HTR-8/SVneo (cell line): ENCODE measurements around the gene ASXL1.

Experiments used
- DNase-seq: peaks from one replicate; pipeline ENCODE4 v3.0.0; 2011; ENCODE audit warnings: low spot score, mixed read lengths; ENCODE audit not compliant: insufficient read length
- FAIRE-seq: peaks from 2 replicates; lab custom pipeline; 2011; peaks lifted over from hg19 to GRCh38; lab: Jason Lieb, UNC

The ASXL1 gene

DNA sequence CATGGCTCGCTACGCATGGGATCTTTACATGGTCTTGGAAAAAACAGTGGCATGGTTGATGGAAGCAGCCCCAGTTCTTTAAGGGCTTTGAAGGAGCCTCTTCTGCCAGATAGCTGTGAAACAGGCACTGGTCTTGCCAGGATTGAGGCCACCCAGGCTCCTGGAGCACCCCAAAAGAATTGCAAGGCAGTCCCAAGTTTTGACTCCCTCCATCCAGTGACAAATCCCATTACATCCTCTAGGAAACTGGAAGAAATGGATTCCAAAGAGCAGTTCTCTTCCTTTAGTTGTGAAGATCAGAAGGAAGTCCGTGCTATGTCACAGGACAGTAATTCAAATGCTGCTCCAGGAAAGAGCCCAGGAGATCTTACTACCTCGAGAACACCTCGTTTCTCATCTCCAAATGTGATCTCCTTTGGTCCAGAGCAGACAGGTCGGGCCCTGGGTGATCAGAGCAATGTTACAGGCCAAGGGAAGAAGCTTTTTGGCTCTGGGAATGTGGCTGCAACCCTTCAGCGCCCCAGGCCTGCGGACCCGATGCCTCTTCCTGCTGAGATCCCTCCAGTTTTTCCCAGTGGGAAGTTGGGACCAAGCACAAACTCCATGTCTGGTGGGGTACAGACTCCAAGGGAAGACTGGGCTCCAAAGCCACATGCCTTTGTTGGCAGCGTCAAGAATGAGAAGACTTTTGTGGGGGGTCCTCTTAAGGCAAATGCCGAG lies 78.2 kb downstream of the ASXL1 start:
- no peak for FAIRE-seq
- no peak for DNase-seq

DNA sequence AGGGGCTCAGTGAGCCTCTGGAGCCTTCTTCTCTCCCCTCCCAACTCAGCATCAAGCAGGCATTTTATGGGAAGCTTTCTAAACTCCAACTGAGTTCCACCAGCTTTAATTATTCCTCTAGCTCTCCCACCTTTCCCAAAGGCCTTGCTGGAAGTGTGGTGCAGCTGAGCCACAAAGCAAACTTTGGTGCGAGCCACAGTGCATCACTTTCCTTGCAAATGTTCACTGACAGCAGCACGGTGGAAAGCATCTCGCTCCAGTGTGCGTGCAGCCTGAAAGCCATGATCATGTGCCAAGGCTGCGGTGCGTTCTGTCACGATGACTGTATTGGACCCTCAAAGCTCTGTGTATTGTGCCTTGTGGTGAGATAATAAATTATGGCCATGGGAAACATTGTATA lies 78.8 kb downstream of the ASXL1 start:
- FAIRE-seq = no peak
- DNase-seq = no peak

DNA sequence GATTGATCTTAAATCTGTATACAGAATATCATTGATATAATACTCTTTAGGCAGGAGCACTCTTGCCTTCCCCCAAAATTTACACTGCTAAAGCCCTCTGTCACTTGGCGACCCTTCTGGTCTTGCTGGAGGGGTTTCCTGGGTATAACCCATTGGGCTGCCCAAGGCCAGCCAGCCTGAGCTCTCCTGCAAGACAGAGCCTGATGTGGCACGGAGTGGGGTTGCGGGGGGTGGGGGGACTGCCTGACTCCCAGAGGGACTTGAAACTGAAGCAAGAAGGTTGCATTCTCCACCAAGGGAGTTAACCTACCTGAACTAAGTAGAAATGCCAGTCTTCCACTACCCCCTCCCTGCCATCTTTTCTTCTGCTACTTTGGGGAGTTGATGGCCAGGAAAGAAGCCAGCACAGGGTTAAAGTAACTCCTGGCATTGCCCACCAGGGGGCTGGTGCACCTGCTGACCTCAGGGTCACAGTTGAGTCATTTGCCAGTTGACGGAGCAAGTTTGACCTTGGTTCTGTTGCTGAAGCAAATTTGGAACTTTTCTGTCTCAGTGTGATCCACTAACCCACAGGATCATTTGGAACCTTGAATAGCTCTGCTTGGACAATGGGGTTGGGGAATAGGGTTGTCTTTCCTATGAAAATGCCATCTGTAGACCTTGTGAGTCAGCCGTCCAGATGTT lies 79.4 kb downstream of the ASXL1 start:
- FAIRE-seq (no peak), DNase-seq (no peak)

DNA sequence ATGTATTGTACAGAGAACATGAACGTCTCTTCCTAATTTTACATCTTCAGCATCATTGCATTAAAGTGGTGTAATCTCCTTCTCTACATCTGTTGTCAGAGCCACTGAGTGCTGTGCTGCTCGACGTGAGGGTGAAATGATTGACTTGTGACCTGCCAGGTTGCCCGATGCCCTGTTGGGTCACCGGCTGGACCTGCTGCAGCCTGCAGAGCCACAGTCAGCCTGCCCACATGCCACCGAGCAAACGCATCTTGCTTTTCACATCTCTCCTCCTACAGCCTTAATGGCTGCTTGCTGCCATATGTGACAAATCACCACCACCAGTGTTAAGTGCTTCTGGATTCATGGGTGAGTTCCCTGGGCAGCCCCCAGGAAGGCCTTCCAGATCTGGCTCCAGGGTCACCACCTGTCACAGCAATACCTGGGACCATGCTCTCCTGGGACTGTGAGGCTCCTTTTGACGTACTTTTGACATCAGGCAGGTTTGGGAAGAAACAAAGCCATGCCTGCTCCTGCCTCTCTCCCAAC lies 80.3 kb downstream of the ASXL1 start:
- DNase-seq = no peak
- FAIRE-seq = no peak

DNA sequence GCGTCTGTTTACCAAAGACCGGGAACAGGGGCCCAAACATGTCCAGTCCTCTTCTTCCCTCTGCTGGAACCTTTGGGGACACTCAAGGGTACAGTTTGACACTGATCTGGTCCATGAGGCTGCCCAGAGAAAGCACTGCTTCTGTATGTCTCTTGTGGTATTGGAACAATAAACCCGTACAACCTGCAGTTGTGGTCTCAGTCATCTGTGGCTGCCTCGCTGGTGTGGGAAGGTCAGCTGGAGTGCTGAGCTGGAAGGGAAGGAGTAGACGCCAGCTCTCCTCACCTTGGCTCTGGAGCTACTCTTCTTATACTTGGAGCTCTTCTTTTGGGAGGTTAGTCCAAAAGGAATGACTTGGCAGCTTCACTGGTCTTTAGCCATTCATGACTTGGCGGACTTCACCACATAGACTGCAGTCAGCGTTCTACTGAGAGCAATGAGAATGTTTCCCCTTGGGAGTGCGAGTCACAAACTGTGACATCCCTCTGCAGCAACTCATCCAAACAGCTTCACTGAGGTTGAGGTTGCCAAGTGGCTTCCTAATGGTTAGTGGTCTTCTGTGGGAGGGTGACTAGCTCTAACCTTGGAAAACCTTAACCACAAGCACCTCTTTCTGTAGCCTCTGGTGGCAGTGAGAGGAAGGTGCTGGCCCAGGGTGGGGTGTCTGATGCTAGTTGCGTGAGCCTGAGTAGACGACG lies 81.2 kb downstream of the ASXL1 start:
- FAIRE-seq (no peak), DNase-seq (no peak)

- DNase-seq (no peak), FAIRE-seq (no peak)
These were observed 82.1 kb downstream of the ASXL1 start for GRCh38 chr20:32440069-32440757.

- DNase-seq (no peak), FAIRE-seq (no peak)
These were observed 82.6 kb downstream of the ASXL1 start for GRCh38 chr20:32440758-32441078.

DNA sequence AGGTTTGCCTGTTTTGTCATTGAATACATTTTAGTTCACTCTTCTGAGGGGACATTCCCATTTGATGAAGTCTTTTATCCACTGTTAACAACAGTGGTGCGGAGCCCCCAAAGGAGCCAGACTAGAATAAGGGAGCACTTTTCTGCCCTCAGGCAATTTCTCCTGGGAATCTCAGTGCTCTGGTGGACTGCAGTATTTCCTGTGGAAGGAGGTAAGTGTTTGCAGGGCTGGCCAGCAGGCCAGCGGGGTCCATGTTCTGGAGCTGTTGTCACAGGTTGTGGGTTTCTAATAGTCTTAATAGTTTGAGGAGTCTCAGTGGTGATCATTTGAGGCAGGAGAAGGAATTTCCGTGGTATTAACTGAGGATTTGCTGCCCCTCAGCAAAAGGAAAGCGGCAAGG lies 83.5 kb downstream of the ASXL1 start:
- no peak for DNase-seq
- no peak for FAIRE-seq

DNA sequence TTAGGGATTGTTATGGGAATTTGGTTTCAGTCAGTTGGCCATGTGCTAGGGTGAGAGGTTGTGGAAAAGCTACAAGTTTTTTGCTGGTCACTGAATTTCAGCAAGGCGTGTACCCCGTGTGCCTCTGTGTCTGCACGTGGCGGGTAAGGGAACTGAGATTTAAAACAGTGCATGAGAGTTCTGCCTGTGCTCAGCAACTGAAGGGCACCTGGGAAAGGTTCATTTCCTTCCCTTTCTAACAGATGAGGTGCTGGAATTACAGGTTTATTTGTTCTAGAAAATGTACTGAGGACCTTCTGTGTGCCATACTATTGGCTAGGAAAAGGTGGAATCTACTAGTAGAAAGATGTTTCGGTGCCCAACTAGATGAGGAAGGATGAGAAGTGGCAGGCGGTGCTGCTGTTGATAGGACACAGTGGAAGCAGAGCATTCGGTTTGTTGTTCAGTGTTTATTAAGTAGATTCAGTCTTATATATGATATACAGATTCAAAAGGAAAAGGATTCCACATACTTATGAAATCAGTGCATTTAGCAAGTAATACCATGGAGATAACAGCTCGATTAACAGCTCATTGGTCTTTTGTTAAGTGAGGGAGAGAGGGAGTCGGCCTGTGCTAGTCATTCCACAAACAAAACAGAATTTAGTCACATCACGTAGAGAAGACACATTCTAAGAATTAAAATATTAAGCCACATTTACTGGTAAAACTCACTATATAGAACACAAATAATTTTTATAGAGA lies 84.7 kb downstream of the ASXL1 start:
- FAIRE-seq (no peak), DNase-seq (no peak)

GRCh38 chr20:32443386-32443974 lies 85.3 kb downstream of the ASXL1 start:
- DNase-seq (no peak), FAIRE-seq (no peak)

GRCh38 chr20:32444474-32445220 lies 86.5 kb downstream of the ASXL1 start:
- DNase-seq = no peak
- no peak for FAIRE-seq

DNA sequence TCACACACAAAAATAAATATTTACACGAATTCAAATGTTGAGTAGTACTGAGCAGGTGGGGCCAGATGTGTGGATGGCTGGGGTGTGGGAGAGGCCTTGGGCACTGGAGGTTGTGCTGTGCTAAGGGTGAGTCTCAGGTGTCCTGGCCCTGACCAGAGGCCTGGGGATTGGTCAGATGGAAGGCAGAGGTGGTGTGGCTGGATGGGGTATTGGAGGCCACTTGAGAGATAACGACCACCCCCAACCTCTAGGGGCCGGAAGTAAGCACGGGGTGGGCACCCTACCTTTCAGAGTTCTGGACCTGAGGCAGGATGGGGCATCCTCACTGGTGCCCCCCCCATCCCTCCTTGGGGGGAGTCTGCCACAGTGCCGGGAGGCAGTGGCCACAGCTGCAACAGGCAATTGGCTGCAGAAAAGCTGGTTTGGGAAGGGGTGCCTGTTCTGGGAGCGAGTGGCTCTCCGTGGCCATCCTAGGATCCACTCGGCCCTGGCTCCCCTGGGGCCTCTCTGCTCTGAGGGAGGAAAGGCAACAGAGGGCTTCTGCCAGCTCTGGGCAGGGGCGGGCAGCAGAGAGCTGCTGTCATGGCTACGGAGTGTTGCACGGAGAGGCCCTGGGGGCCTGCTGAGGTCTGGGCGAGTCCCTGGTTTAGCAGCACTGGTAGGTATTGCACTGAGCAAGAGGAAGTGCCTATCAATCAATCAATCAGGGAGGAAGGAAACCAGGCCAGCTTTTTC lies 87.6 kb downstream of the ASXL1 start:
- FAIRE-seq = no peak

DNA sequence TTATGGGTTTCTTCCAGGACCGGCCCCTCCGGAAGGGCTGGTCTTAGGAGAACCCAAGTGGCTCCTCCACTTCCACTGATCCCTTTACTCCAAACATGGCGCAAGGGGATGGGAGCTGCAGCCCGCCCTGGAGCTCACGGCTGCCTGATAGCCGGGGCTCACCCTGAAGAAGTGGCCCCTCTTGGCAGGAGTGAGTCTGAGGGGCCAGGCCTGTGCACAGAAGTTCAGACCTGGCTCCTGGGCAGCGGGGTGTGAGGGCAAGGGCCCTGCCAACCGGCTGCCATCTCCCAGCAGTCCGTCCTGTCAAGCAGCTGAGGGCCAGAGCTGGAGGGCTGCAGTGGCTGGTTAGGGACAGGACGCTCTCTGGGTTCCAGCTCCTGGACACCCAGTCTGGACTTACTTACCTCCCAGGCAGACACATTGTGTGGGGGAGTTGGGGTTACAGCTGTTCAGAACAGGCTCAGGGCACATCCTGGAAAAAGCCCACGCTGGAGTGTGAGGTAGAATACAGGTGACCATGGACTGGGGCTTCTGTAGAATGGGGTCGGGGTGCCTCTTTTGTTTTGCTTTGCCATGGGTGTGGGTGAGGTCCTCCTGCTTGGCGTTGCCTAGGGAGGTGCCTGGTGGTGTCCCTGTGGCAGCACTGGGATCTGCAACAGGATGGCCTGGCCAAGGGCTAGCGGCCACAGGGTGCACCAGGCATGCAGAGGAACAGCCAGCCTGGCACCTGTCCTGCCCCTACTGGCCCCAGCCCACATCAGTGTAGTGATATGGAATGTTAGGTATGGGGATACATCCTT lies 88.4 kb downstream of the ASXL1 start:
- peak; percentile 48 for FAIRE-seq
- DNase-seq = no peak

More for the DNA sequence above, 87.6 kb downstream of the ASXL1 start:
- no peak for DNase-seq

DNA sequence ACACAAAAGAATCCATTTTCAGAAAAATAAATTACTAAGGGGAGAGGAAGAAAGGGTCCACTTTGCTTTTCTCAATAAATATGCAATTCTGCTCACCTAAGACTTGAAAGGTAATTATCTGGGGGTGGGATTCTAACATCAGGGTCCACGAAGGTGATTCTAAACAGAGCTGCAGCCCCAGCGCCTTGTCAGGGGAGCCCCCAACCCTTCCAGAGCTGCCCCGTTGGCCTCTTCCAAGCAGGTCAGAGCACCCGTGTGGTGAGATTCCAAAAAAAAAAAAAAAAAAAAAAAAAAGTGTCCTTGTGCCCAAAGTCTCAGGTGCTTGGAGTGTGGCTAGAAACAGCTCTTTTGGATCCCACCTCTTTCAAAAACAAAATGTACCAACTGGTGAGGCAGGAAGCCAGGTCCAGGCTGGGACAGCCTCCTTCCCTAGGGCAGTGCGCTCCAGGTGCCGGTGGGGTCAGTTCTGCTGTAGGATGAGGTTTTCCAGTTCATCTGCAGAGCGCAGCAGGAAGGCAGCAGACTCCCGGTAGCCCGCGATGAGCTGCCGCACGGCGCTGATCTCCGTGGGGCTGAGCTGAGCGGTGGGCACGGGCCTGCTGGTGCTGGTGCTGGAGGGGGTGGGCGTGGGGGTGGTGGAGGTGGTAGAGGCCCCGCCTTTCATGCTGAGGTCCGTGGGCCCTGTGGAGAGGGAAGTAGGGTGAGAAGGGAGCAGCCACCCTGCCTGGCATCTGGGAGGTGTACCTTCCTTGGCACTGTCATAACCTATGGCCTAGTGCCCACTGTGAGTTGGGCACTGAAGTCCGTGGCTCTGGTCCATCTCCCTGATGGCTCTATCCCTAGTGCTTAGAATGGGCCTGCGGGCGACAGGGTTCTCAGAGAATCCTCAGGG lies 89.3 kb downstream of the ASXL1 start:
- no peak for FAIRE-seq

GRCh38 chr20:32448306-32449056 lies 90.3 kb downstream of the ASXL1 start:
- no peak for FAIRE-seq
- DNase-seq = no peak

More for the DNA sequence above, 89.3 kb downstream of the ASXL1 start:
- DNase-seq = no peak
